GM12875 (cell line): Measurements from ENCODE around the gene INHBC.

Experiments used
- H3K4me3 ChIP-seq: one replicate; pipeline ENCODE4 v1.5.1; 2011; ENCODE audit warnings: low read depth, low read length, control low read depth
- CTCF ChIP-seq: IDR thresholded peaks from 2 replicates; pipeline ENCODE4 v1.5.1; 2011; ENCODE audit warnings: low read depth, mild to moderate bottlenecking, control low read depth, inconsistent platforms, low read length, moderate library complexity, borderline replicate concordance; ENCODE audit not compliant: insufficient read depth

Gene INHBC

GRCh38 chr12:57496822-57497221 lies 62.2 kb downstream of the INHBC start:
- no peak for TF ChIP-seq CTCF
- no peak overlapping the region for H3K4me3 ChIP-seq

- no peak for TF ChIP-seq CTCF
- H3K4me3 ChIP-seq, result no peak overlapping the region
Measured at GRCh38 chr12:57497223-57498131, 62.9 kb downstream of the INHBC start.

GRCh38 chr12:57498132-57498502 lies 63.5 kb downstream of the INHBC start:
- no peak for TF ChIP-seq CTCF
- no peak overlapping the region for H3K4me3 ChIP-seq

- TF ChIP-seq CTCF, result no peak
- no peak overlapping the region for H3K4me3 ChIP-seq
Measured at GRCh38 chr12:57498571-57498970, 64.0 kb downstream of the INHBC start.

- no peak for TF ChIP-seq CTCF
- no peak overlapping the region for H3K4me3 ChIP-seq
Measured at GRCh38 chr12:57500213-57500612, 65.6 kb downstream of the INHBC start.
